Measurements from ENCODE around the gene SERPINA5.

DNA sequence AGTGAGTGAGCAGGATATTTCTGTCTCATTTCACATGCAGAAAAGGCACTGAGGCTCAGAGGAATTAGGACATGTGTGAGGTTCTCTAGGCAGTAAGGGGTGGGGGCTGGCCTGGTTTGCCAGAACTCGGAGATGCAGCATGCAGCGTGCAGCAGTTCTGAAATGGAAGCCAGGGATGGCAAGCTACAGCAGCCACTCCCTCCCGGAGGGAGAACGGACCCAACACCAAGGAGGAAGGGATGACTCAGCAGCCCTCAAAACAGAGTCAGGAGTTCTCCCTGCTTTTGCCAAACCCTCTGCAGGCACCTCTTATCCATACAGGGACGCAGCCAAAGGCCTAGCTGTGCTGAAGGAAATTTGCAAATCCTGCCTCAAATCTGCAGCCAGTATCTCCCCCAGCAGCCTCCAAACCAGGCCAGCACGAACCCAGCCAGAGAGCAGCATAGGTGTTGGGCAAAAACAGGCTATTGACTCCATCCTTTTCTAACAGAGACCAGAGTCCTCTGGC is 20.7 kb downstream of the SERPINA5 start:
- TF ChIP-seq CTCF (IDR thresholded peaks at IDR 0.05; ENCODE audit: low read depth, low read length) = no peak
- no peak for TF ChIP-seq EZH2phosphoT487 (IDR thresholded peaks at IDR 0.05; ENCODE audit: low read depth)
